ENCODE results near the gene TRIM2.

TRIM2 gene

DNA sequence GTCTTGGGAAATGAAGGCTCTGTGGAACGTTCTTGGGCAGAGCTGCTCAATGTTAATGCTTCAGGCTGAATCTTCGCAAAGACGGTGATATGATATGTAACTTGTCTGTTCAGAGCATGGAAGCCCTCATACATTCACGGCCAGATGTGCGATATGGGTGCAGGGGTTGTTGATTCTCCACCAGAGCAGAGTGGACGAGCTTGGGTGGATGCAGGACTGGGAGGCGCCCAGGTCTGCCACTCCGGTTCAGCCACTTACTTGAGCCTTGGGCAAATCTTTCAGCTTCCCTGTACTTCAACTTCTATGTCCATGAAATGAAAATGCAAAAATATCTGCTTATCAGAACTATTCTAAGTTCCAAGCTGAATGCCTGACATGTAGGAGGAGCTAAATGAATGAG, 92.9 kb downstream of the TRIM2 start:
- no peak for FAIRE-seq
- DNase-seq (ENCODE audit: insufficient read length, low spot score), result no peak
- no peak for TF ChIP-seq SPI1 (IDR thresholded peaks at IDR 0.05; ENCODE audit: low read depth, low read length)
- no peak for TF ChIP-seq PAX5 (IDR thresholded peaks at IDR 0.05; ENCODE audit: insufficient read depth, low read length, severe bottlenecking)
- TF ChIP-seq TAF1 (IDR thresholded peaks at IDR 0.05; ENCODE audit: low read depth, low read length), result no peak
- no peak for TF ChIP-seq POLR2AphosphoS5 (IDR thresholded peaks at IDR 0.05; ENCODE audit: low read depth, low read length)
- no peak for TF ChIP-seq POU2F2 (IDR thresholded peaks at IDR 0.05; ENCODE audit: low read depth, low read length)
- TF ChIP-seq POLR2A (IDR thresholded peaks at IDR 0.05; ENCODE audit: low read depth, low read length), result no peak

DNA sequence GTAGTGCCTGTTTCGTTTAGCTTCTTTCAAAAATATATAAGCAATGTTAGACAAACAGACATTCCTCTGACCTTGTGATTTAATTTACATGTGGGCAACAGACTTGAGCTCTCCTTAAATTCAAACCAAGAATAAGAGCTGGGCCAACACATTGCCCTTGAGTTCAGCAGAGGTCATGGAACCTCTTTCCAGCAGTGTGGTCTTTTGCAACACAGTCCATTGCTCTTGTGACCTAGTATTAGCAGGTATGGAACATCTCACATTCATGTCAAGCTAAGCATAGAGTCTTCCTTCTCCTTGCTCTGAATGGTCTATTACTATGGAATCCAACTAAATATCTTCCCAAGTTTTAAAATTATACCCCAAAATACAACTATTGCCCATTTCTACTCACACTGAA, 106.5 kb downstream of the TRIM2 start:
- TF ChIP-seq TAF1 (IDR thresholded peaks at IDR 0.05; ENCODE audit: low read depth, low read length), result no peak
- TF ChIP-seq POLR2AphosphoS5 (IDR thresholded peaks at IDR 0.05; ENCODE audit: low read depth, low read length), result no peak
- TF ChIP-seq PAX5 (IDR thresholded peaks at IDR 0.05; ENCODE audit: insufficient read depth, low read length, severe bottlenecking), result no peak
- TF ChIP-seq POU2F2 (IDR thresholded peaks at IDR 0.05; ENCODE audit: low read depth, low read length), result no peak
- TF ChIP-seq POLR2A (IDR thresholded peaks at IDR 0.05; ENCODE audit: low read depth, low read length), result no peak
- TF ChIP-seq SPI1 (IDR thresholded peaks at IDR 0.05; ENCODE audit: low read depth, low read length), result no peak
- FAIRE-seq, result no peak
- no peak for DNase-seq (ENCODE audit: insufficient read length, low spot score)

DNA sequence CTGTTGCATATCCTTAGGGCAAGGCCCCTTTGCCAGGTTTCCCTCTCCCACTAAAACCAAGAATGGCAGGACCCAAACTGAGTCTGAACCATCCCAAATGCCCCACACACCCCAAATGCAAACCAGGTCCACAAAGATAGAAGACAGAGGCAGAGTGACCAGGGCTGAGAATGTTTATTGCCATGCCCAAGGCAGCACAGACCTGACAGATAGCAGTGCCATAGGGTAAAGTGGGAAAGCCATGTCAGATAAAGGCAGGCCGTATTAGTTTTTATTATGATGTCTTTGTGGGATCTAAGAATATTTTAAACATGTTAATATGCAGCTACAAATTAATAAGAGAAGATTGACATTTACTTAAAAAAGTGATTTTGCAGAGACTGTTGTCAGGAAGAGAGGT, 110.7 kb downstream of the TRIM2 start:
- FAIRE-seq (no peak), DNase-seq (ENCODE audit: insufficient read length, low spot score) (no peak)
- TF ChIP-seq POLR2A (IDR thresholded peaks at IDR 0.05; ENCODE audit: low read depth, low read length), result no peak
- TF ChIP-seq SPI1 (IDR thresholded peaks at IDR 0.05; ENCODE audit: low read depth, low read length), result no peak
- TF ChIP-seq POLR2AphosphoS5 (IDR thresholded peaks at IDR 0.05; ENCODE audit: low read depth, low read length), result no peak
- no peak for TF ChIP-seq TAF1 (IDR thresholded peaks at IDR 0.05; ENCODE audit: low read depth, low read length)
- TF ChIP-seq PAX5 (IDR thresholded peaks at IDR 0.05; ENCODE audit: insufficient read depth, low read length, severe bottlenecking), result no peak

DNA sequence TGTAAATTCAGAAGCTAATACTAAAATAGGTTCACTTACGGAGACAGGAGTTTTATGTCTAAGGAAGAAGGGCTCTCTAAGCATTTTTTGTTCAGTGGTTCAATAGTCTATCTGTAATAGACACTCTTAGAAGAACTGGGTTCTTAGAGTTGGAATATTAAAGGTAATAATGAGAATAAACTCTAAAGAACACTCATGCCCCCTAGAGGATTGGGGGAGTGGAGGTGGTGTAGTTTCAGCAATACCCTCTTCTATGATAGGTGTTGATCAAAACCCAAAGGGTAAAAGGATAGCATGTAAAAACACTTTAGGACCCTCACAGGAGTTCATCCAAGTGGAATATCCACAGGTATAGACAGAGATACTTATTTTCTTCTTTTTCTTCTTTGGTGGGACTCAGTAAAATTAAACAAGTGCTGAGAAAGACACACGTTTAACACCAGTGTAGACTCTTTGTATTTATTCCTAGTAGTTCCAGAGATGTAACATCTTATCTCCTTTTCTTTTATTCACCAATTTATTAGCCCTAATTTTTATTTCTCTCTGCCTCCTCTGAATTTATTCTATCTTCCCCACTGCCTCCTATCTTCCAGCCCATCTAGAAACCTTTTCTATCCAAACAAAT, 114.6 kb downstream of the TRIM2 start:
- FAIRE-seq (peak; percentile 13), DNase-seq (ENCODE audit: insufficient read length, low spot score) (peak; percentile 33)
- TF ChIP-seq POLR2AphosphoS5 (IDR thresholded peaks at IDR 0.05; ENCODE audit: low read depth, low read length) (no peak), TAF1 (IDR thresholded peaks at IDR 0.05; ENCODE audit: low read depth, low read length) (no peak), POLR2A (IDR thresholded peaks at IDR 0.05; ENCODE audit: low read depth, low read length) (no peak), PAX5 (IDR thresholded peaks at IDR 0.05; ENCODE audit: insufficient read depth, low read length, severe bottlenecking) (no peak), POU2F2 (IDR thresholded peaks at IDR 0.05; ENCODE audit: low read depth, low read length) (no peak), SPI1 (IDR thresholded peaks at IDR 0.05; ENCODE audit: low read depth, low read length) (no peak)

DNA sequence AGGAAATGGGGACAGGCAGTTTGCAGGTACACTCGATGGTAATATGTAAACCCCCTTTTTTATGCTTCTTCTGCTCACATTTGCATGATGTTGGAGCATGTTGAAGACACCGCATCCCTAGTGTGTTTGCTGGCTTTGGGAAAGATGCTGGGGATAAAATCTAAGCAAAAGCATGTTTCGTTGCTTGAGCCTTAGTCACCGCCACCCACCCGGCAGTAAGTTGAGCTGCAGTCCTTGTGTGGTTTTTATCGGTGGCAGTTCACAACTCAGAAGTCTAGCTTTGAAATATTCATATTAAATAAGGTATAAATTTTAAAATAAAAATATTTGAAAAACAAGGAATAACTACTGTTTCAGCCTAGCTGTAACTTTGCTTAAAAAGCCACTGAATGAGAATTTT, 118.5 kb downstream of the TRIM2 start:
- DNase-seq (ENCODE audit: insufficient read length, low spot score) (no peak), FAIRE-seq (no peak)
- TF ChIP-seq POU2F2 (IDR thresholded peaks at IDR 0.05; ENCODE audit: low read depth, low read length), result no peak

DNA sequence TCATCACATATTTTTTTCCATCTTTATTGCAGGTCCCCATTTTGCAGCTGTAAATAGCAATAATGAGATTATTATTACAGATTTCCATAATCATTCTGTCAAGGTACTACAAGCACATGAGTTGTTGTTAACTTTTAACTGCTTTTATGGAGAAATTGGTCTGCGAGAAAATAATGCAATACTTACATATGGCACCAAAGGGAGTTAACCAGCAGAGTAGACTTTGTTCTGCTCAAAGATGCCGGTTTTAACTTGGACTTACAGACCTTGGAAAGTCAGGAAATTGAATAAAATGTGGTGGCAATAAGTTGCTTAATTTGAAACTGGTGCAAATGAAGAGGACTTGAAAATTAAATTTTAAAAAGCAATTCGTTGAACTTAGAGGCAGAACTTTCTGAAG, 119.8 kb downstream of the TRIM2 start:
- TF ChIP-seq PAX5 (IDR thresholded peaks at IDR 0.05; ENCODE audit: insufficient read depth, low read length, severe bottlenecking), result no peak
- no peak for TF ChIP-seq POLR2AphosphoS5 (IDR thresholded peaks at IDR 0.05; ENCODE audit: low read depth, low read length)
- no peak for TF ChIP-seq POU2F2 (IDR thresholded peaks at IDR 0.05; ENCODE audit: low read depth, low read length)
- TF ChIP-seq POLR2A (IDR thresholded peaks at IDR 0.05; ENCODE audit: low read depth, low read length), result no peak
- TF ChIP-seq SPI1 (IDR thresholded peaks at IDR 0.05; ENCODE audit: low read depth, low read length), result no peak
- no peak for TF ChIP-seq TAF1 (IDR thresholded peaks at IDR 0.05; ENCODE audit: low read depth, low read length)
- FAIRE-seq, result no peak
- DNase-seq (ENCODE audit: insufficient read length, low spot score), result no peak

DNA sequence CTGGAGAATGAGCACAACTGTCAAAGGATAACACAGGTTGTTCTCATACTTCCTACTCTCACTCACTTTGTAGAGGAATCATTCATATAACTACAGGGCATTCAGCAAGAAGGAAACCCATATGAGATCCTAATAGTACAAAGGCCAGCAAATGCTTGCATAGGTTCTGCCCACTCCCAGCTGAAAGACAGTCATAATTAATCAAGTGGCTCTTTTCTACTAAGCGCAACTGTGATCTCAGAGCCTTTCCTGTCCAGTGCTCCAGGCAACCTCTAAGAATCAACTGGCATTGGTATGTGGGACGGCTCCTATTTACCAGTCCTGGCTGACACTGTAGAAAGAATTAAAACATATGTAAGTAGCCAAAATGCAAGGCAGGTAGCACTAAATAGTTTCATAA, 121.3 kb downstream of the TRIM2 start:
- FAIRE-seq (no peak), DNase-seq (ENCODE audit: insufficient read length, low spot score) (no peak)
- TF ChIP-seq PAX5 (IDR thresholded peaks at IDR 0.05; ENCODE audit: insufficient read depth, low read length, severe bottlenecking) (no peak), POLR2A (IDR thresholded peaks at IDR 0.05; ENCODE audit: low read depth, low read length) (no peak)

DNA sequence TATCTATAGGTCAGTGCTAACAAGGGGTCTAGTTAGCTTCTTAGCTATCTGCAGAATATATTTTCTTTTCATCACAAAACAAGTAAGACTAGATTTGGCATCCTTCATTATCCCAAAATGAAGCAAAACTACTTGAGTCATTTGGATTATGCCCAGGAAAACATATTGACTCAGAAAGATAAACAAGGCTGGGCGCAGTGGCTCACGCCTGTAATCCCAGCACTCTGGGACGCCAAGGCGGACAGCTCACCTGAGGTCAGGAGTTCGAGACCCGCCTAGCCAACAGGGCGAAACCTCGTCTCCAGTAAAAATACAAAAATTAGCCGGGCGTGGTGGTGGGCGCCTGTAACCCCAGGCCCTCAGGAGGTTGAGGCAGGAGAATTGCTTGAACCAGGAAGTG, 122.3 kb downstream of the TRIM2 start:
- DNase-seq (ENCODE audit: insufficient read length, low spot score) (no peak), FAIRE-seq (peak; percentile 52)
- TF ChIP-seq POU2F2 (IDR thresholded peaks at IDR 0.05; ENCODE audit: low read depth, low read length), result no peak
- no peak for TF ChIP-seq POLR2AphosphoS5 (IDR thresholded peaks at IDR 0.05; ENCODE audit: low read depth, low read length)
- no peak for TF ChIP-seq SPI1 (IDR thresholded peaks at IDR 0.05; ENCODE audit: low read depth, low read length)
- TF ChIP-seq PAX5 (IDR thresholded peaks at IDR 0.05; ENCODE audit: insufficient read depth, low read length, severe bottlenecking), result no peak
- TF ChIP-seq TAF1 (IDR thresholded peaks at IDR 0.05; ENCODE audit: low read depth, low read length), result no peak
- TF ChIP-seq POLR2A (IDR thresholded peaks at IDR 0.05; ENCODE audit: low read depth, low read length), result no peak

DNA sequence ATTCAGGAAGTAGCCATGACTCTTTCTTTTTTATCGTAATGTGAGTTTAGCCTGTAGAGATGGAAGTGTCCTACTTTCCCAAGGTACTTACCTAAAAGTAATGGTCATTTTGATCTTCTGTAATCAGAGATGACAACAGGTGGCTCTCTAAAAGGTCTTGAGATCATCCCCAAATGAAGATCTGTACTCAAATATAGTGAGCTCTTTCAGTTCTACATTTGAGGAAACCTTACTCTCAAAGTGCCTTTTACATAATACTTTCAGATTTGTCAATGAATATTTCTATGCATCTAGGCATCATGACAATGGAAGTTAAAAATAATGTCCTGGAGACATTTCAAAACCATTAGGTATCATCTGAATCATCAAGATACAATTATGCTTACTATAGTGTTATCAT, 123.0 kb downstream of the TRIM2 start:
- no peak for DNase-seq (ENCODE audit: insufficient read length, low spot score)
- FAIRE-seq, result peak; percentile 82
- TF ChIP-seq POU2F2 (IDR thresholded peaks at IDR 0.05; ENCODE audit: low read depth, low read length) (no peak), SPI1 (IDR thresholded peaks at IDR 0.05; ENCODE audit: low read depth, low read length) (peak; percentile 42; the same call in 1 of the 2 replicates), POLR2A (IDR thresholded peaks at IDR 0.05; ENCODE audit: low read depth, low read length) (no peak), TAF1 (IDR thresholded peaks at IDR 0.05; ENCODE audit: low read depth, low read length) (no peak)

DNA sequence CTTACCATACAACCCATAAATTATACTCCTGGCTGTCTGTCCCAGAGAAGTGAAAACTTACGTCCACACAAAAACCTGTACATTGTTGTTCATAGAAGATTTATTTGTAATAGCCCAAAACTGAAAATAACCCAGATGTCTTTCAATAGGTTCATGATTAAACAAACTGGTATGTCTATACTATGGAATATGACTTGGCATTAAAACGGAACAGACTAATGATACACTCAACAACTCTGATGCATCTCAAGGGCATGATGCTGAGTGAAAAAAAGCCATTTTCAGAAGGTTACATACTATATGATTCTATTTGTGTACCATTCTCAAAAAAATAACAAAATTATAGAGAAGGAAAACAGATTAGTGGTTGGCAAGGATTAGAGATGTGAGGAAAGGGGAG, 128.7 kb downstream of the TRIM2 start:
- no peak for TF ChIP-seq TAF1 (IDR thresholded peaks at IDR 0.05; ENCODE audit: low read depth, low read length)
- no peak for TF ChIP-seq POLR2A (IDR thresholded peaks at IDR 0.05; ENCODE audit: low read depth, low read length)
- TF ChIP-seq POU2F2 (IDR thresholded peaks at IDR 0.05; ENCODE audit: low read depth, low read length), result no peak
- no peak for TF ChIP-seq SPI1 (IDR thresholded peaks at IDR 0.05; ENCODE audit: low read depth, low read length)
- TF ChIP-seq POLR2AphosphoS5 (IDR thresholded peaks at IDR 0.05; ENCODE audit: low read depth, low read length), result no peak
- TF ChIP-seq PAX5 (IDR thresholded peaks at IDR 0.05; ENCODE audit: insufficient read depth, low read length, severe bottlenecking), result no peak
- DNase-seq (ENCODE audit: insufficient read length, low spot score) (no peak), FAIRE-seq (peak; percentile 43)

All from GM12891 (cell line).